Esophagus squamous epithelium (tissue), 5 donors: ENCODE measurements around the gene ENTR1. TPM values are rescaled to one million over a fixed set of nuclear protein-coding genes. Genes with fewer than 3 reads are reported as not detected.

ENCODE experiments used
- DNase-seq: peaks from one replicate; lab custom pipeline; 2025; lab: John Stamatoyannopoulos, UW
- H3K27ac ChIP-seq, 4 donors: fragments of 200-600 bp; sonication (generic); one replicate each; pipeline ENCODE4 v1.5.1; 2016 to 2019; ENCODE audit warnings: mild to moderate bottlenecking in 1 of 4
- H3K27me3 ChIP-seq, 4 donors: fragments of 200-600 bp; sonication (generic); 1 replicate in 3 of 4; 2 replicates in 1 of 4; pipeline versions ENCODE4 v1.5.1 to v1.6.0; 2017 to 2021; ENCODE audit warnings: antibody characterized with exemption in 1 of 4
- H3K36me3 ChIP-seq, 3 donors: fragments of 200-600 bp; sonication (generic); one replicate each; pipeline ENCODE4 v1.5.1; 2016 to 2019
- H3K4me1 ChIP-seq, 3 donors: fragments of 200-600 bp; sonication (generic); one replicate each; pipeline ENCODE4 v1.5.1; 2017 to 2019
- H3K4me3 ChIP-seq, 4 donors: fragments of 200-600 bp; sonication (generic); 1 replicate in 3 of 4; 2 replicates in 1 of 4; pipeline ENCODE4 v1.5.1; 2016 to 2019; ENCODE audit warnings: mild to moderate bottlenecking in 2 of 4, moderate library complexity in 1 of 4
- H3K9me3 ChIP-seq, 3 donors: fragments of 200-600 bp; sonication (generic); one replicate each; pipeline ENCODE4 v1.5.1; 2016 to 2019
- CTCF ChIP-seq, 6 experiments: fragments of 450-650 bp in 4 of 6; fragments of 200-600 bp in 2 of 6; sonication (generic) in 2 of 6; IDR thresholded peaks; one replicate each; pipeline ENCODE4 v1.5.1; 2016 to 2019; ENCODE audit warnings: antibody characterized with exemption in 6 of 6, mild to moderate bottlenecking in 4 of 6, moderate library complexity in 4 of 6
- POLR2A ChIP-seq, 4 donors: fragments of 450-650 bp; IDR thresholded peaks; one replicate each; pipeline ENCODE4 v1.6.1; 2017; ENCODE audit warnings: antibody characterized with exemption in 4 of 4, mild to moderate bottlenecking in 4 of 4, moderate library complexity in 3 of 4
- WGBS, 2 donors: methylation state at CpG; one replicate each; pipeline ENCODE4 v1.1.5; 2018; 5-methylcytosine and 5-hydroxymethylcytosine counted together
- intact Hi-C: fragments of 100-400 bp; cut with DNase I; formaldehyde crosslinking; loops from one replicate; pipeline ENCODE4 v1.15.0; 2022
- total RNA-seq, 4 donors: library from RNA; depleted of rRNA; stranded (reverse); fragments of >200 nt; gene quantifications; one replicate each; pipeline ENCODE4 v1.1.0, GENCODE V29; 2016
- donor health status: DM: yes; HTN: yes; CAD: no.

The ENTR1 gene
- total RNA-seq, 4 donors from 2014 or later: 24.3 to 31.9 (median 28.2) TPM

GRCh38 chr9:136448655-136449054 lies 38.2 kb upstream of the ENTR1 start:
- H3K9me3 ChIP-seq: no peaks in the 10 kb centered on the region
- intact Hi-C loops: no loop called here
- peaks cover 23 to 100% (median 62%) of the 10 kb centered on the region in 3 donors for H3K36me3 ChIP-seq
- H3K4me1 ChIP-seq: no peaks in the 10 kb centered on the region
- H3K27ac ChIP-seq: no peak overlapping the region
- TF ChIP-seq CTCF (IDR thresholded peaks at IDR 0.05) (no peak), POLR2A (IDR thresholded peaks at IDR 0.05) (no peak)
- H3K27me3 ChIP-seq: no peaks in the 10 kb centered on the region
- WGBS, 2 donors: 84% methylated on average over 3 of the region's 3 CpGs
- no peak overlapping the region for H3K4me3 ChIP-seq
- DNase-seq: no peak

GRCh38 chr9:136447173-136447778 lies 36.9 kb upstream of the ENTR1 start:
- Histone ChIP-seq H3K27ac (no peak overlapping the region), H3K27me3 (no peaks in the 10 kb centered on the region), H3K9me3 (no peaks in the 10 kb centered on the region), H3K4me3 (no peak overlapping the region), H3K36me3 (peaks cover 22 to 100% (median 69%) of the 10 kb centered on the region in 3 donors), H3K4me1 (no peaks in the 10 kb centered on the region)
- no peak for DNase-seq
- TF ChIP-seq CTCF (IDR thresholded peaks at IDR 0.05) (no peak), POLR2A (IDR thresholded peaks at IDR 0.05) (no peak)
- WGBS, 2 donors: 89 to 94% methylated on average over 20 to 23 of the region's 27 CpGs
- intact Hi-C loops: no loop called here

GRCh38 chr9:136445799-136446198 lies 35.4 kb upstream of the ENTR1 start:
- 88% methylated on average over 7 of the region's 7 CpGs for WGBS, 2 donors

GRCh38 chr9:136444102-136444501 lies 33.7 kb upstream of the ENTR1 start:
- Histone ChIP-seq H3K4me3 (no peak overlapping the region), H3K27me3 (no peaks in the 10 kb centered on the region), H3K9me3 (no peaks in the 10 kb centered on the region), H3K36me3 (peaks cover 27 to 88% (median 50%) of the 10 kb centered on the region in 3 donors), H3K4me1 (peaks cover 5 to 8% (median 5%) of the 10 kb centered on the region in 3 donors), H3K27ac (no peak overlapping the region)
- intact Hi-C loops: no loop called here
- no peak for TF ChIP-seq POLR2A (IDR thresholded peaks at IDR 0.05)
- TF ChIP-seq CTCF (IDR thresholded peaks at IDR 0.05): no peak
- DNase-seq: no peak
- WGBS, 2 donors: 83 to 94% methylated on average over 6 to 18 of the region's 20 CpGs

More at GRCh38 chr9:136445799-136446198, 35.4 kb upstream of the ENTR1 start:
- no peak for TF ChIP-seq POLR2A (IDR thresholded peaks at IDR 0.05)
- no peak for TF ChIP-seq CTCF (IDR thresholded peaks at IDR 0.05)
- no peak overlapping the region for H3K4me3 ChIP-seq
- H3K27ac ChIP-seq: no peak overlapping the region
- DNase-seq: no peak
- H3K9me3 ChIP-seq: no peaks in the 10 kb centered on the region
- no peaks in the 10 kb centered on the region for H3K4me1 ChIP-seq
- intact Hi-C loops: no loop called here
- H3K36me3 ChIP-seq: peaks cover 27 to 100% (median 66%) of the 10 kb centered on the region in 3 donors
- H3K27me3 ChIP-seq: no peaks in the 10 kb centered on the region

- intact Hi-C loops: no loop called here
- H3K36me3 ChIP-seq: peaks cover 23 to 83% (median 50%) of the 10 kb centered on the region in 3 donors
Measured at GRCh38 chr9:136443687-136444086, 33.3 kb upstream of the ENTR1 start.

More at GRCh38 chr9:136443687-136444086, 33.3 kb upstream of the ENTR1 start:
- no peak for DNase-seq
- Histone ChIP-seq H3K4me3 (no peak overlapping the region), H3K4me1 (peaks cover 5 to 12% (median 5%) of the 10 kb centered on the region in 3 donors), H3K9me3 (no peaks in the 10 kb centered on the region), H3K27me3 (no peaks in the 10 kb centered on the region), H3K27ac (no peak overlapping the region)
- WGBS, 2 donors: 80 to 96% methylated on average over 6 to 7 of the region's 7 CpGs
- TF ChIP-seq POLR2A (IDR thresholded peaks at IDR 0.05) (no peak), CTCF (IDR thresholded peaks at IDR 0.05) (no peak)
